Lung (tissue), 12 donors: Measurements from ENCODE around the gene ELOB. TPM values are rescaled to one million over a fixed set of nuclear protein-coding genes. Genes with fewer than 3 reads are reported as not detected.
A peak's percentile ranks its signal among the peaks of the same experiment; 100 is the strongest.

Experiments used
- ATAC-seq: fragments of 200-7000 bp; cut with Tn5 transposase; one replicate; pipeline ENCODE4 v1.9.1; 2020; ENCODE audit warnings: moderate number of reproducible peaks; ENCODE audit not compliant: insufficient read depth, low FRiP score
- DNase-seq, 3 donors: peaks; one replicate each; pipeline ENCODE4 v3.0.0-alpha.2; 2013 to 2017
- H3K27ac ChIP-seq, 2 donors: one replicate each; pipeline ENCODE4 v1.5.1; 2013; ENCODE audit warnings: mild to moderate bottlenecking in 2 of 2, moderate library complexity in 2 of 2, control low read depth in 1 of 2, inconsistent platforms in 1 of 2, low read depth in 1 of 2, low read length in 1 of 2
- H3K27me3 ChIP-seq, 3 donors: one replicate each; pipeline ENCODE4 v1.5.1; 2013; ENCODE audit warnings: low read length in 2 of 3; ENCODE audit not compliant: control insufficient read depth in 3 of 3, insufficient read depth in 3 of 3
- H3K36me3 ChIP-seq, 4 donors: one replicate each; pipeline ENCODE4 v1.5.1; 2013; ENCODE audit warnings: low read length in 4 of 4, mild to moderate bottlenecking in 1 of 4, moderate library complexity in 1 of 4; ENCODE audit not compliant: control insufficient read depth in 4 of 4, insufficient read depth in 4 of 4
- H3K4me1 ChIP-seq, 5 donors: one replicate each; pipeline ENCODE4 v1.5.1; 2013; ENCODE audit warnings: low read length in 5 of 5, mild to moderate bottlenecking in 2 of 5, moderate library complexity in 1 of 5; ENCODE audit not compliant: control insufficient read depth in 5 of 5, insufficient read depth in 5 of 5
- H3K4me3 ChIP-seq: one replicate; pipeline ENCODE4 v1.5.1; 2013; ENCODE audit warnings: mild to moderate bottlenecking, control low read depth, moderate library complexity
- H3K9ac ChIP-seq, 2 donors: one replicate each; pipeline ENCODE4 v1.5.1; 2013; ENCODE audit warnings: low read length in 2 of 2, control low read depth in 1 of 2; ENCODE audit not compliant: insufficient read depth in 1 of 2
- H3K9me3 ChIP-seq, 4 donors: one replicate each; pipeline ENCODE4 v1.5.1; 2013; ENCODE audit warnings: low read length in 3 of 4, mild to moderate bottlenecking in 1 of 4, moderate library complexity in 1 of 4; ENCODE audit not compliant: control insufficient read depth in 4 of 4, insufficient read depth in 3 of 4
- WGBS, 2 donors: extraction: QIAGEN DNeasy Blood & Tissue Kit; methylation state at CpG; one replicate each; pipeline ENCODE4 v1.1.7; 2013; 5-methylcytosine and 5-hydroxymethylcytosine counted together
- polyA plus RNA-seq, 2 donors: library from polyadenylated mRNA; stranded (reverse); fragments of 200-250 nt; gene quantifications; one replicate each; pipeline ENCODE4 v1.2.1, GENCODE V29; 2013
- total RNA-seq, 2 donors: library from RNA; depleted of rRNA in 1 of 2; stranded (reverse); fragments of >200 nt in 1 of 2; gene quantifications; one replicate each; pipeline ENCODE4 v1.2.1, GENCODE V29; 2014 to 2021
- TF ChIP-seq, protein P1 (sequence below): IDR thresholded peaks from 2 replicates; pipeline ENCODE4 v1.5.1; 2012; ENCODE audit warnings: mild to moderate bottlenecking; ENCODE audit errors: control extremely low read depth, extremely low read depth
- donor health status: control.
- donor health status: control.
- donor health status: Bipolar disorder and iron deficiency.
- donor health status: healthy.
- donor health status: DM: yes; HTN: yes; CAD: no.

Gene ELOB
- total and polyA plus RNA-seq, 4 donors = 87.0 to 740 (median 346) TPM

DNA sequence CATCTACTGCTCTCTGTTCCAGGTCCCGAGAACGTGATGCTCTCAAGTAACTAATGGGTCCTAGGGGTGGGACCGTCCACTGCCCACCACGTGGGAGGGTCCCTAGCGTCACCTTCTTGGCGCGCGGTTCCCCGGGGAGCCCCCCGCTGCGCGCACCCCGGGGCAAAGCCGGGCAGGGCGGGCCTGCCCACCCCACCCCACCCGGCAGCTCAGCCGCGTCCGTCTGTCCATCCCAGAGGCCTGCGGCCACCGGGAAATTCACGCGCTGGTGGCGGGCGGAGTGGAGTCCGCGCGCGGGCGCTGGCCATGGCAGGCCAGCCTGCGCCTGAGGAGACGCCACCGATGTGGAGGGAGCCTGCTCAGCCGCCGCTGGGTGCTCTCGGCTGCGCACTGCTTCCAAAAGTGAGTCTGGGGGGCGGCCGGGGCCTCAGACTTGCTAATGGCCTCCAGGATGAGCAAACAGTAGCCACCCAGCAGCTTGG is 21.7 kb upstream of the ELOB start:
- 84 to 92% methylated on average over 39 of the region's 39 CpGs for WGBS, 2 donors
- Histone ChIP-seq H3K4me3 (no peak overlapping the region), H3K27ac (peak overlapping the region in 1 of 2 donors; percentile 89), H3K27me3 (peaks cover 0 to 11% (median 0%) of the 10 kb centered on the region in 3 donors), H3K9me3 (no peaks in the 10 kb centered on the region), H3K4me1 (peaks cover 0 to 1% (median 0%) of the 10 kb centered on the region in 5 donors), H3K36me3 (no peaks in the 10 kb centered on the region), H3K9ac (no peak overlapping the region)
- DNase-seq (no peak), ATAC-seq (no peak)
- TF ChIP-seq, protein P1, sequence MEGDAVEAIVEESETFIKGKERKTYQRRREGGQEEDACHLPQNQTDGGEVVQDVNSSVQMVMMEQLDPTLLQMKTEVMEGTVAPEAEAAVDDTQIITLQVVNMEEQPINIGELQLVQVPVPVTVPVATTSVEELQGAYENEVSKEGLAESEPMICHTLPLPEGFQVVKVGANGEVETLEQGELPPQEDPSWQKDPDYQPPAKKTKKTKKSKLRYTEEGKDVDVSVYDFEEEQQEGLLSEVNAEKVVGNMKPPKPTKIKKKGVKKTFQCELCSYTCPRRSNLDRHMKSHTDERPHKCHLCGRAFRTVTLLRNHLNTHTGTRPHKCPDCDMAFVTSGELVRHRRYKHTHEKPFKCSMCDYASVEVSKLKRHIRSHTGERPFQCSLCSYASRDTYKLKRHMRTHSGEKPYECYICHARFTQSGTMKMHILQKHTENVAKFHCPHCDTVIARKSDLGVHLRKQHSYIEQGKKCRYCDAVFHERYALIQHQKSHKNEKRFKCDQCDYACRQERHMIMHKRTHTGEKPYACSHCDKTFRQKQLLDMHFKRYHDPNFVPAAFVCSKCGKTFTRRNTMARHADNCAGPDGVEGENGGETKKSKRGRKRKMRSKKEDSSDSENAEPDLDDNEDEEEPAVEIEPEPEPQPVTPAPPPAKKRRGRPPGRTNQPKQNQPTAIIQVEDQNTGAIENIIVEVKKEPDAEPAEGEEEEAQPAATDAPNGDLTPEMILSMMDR = no peak

DNA sequence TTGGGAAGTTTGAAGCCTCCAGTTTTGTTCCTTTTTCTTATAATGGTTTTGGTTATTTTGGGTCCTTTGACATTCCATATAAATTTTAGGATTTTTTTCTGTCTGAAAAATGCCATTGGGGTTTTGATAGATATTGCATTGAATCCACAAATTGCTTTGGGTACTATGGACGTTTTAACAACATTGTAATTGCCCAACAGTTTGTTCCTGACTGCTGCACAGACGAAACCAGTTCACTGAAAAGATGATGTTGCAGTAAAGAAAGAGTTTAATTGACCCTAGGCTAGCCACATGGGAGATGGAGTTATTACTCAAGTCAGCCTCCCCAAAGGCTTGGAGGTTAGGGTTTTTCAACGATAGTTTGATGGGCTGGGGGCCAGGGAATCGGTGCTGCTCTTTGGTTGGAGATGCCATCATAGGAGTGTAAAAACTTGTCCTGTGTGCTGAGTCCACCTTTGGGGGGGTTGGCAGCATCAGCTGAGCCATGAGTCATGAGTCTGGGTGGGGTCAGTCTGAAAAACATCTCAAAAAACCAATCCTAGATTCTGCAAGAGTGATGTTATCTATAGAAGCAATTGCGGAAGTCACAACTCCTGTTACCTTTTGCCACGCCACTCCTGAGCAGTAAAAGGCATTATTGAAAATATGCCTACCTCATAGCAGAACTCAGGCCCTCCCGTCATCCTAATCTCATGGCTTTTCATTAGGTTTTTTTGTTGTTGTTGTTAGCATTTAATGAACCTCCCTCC is 18.5 kb upstream of the ELOB start:
- Histone ChIP-seq H3K4me1 (peaks cover 0 to 1% (median 0%) of the 10 kb centered on the region in 5 donors), H3K9ac (no peak overlapping the region), H3K36me3 (no peaks in the 10 kb centered on the region), H3K27me3 (peaks cover 0 to 11% (median 0%) of the 10 kb centered on the region in 3 donors), H3K9me3 (no peaks in the 10 kb centered on the region), H3K4me3 (no peak overlapping the region), H3K27ac (no peak overlapping the region)
- WGBS, 2 donors = 64 to 65% methylated on average over 7 of the region's 7 CpGs
- TF ChIP-seq, protein P1 = no peak
- ATAC-seq = no peak
- DNase-seq = no peak

DNA sequence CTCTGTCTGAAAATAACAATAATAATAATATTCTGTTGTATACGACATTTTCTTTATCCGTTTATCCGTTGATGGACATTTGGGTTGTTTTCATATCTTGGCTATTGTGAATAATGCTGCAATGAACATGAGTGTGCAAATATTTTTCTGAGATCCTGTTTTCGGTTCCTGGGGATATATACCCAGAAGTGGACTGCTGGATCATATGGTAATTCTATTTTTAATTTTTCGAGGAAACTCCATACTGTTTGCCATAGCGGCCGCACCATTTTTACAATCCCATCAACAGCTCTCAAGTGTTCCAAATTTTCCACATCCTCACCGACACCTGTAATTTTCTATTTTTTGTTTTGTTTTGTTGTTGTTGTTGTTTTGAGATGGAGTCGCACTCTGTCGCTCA is 15.9 kb upstream of the ELOB start:
- H3K27ac ChIP-seq = no peak overlapping the region
- H3K4me1 ChIP-seq = peaks cover 0 to 1% (median 0%) of the 10 kb centered on the region in 5 donors
- H3K9me3 ChIP-seq = no peaks in the 10 kb centered on the region
- H3K9ac ChIP-seq = no peak overlapping the region
- ATAC-seq (no peak), DNase-seq (no peak)
- WGBS, 2 donors = 75 to 77% methylated on average over 10 of the region's 10 CpGs
- H3K36me3 ChIP-seq = no peaks in the 10 kb centered on the region
- H3K4me3 ChIP-seq = no peak overlapping the region
- TF ChIP-seq, protein P1 = no peak
- H3K27me3 ChIP-seq = peaks cover 0 to 17% (median under 1%) of the 10 kb centered on the region in 3 donors
